GM19395 (cell line): ENCODE results near the gene RHPN2.

ENCODE experiments used
- ATAC-seq: cut with Tn5 transposase; IDR thresholded peaks from one replicate; pipeline ENCODE4 v1.9.1; 2021; ENCODE audit warnings: mild to moderate bottlenecking, moderate library complexity; ENCODE audit not compliant: unreplicated experiment

The RHPN2 gene

DNA sequence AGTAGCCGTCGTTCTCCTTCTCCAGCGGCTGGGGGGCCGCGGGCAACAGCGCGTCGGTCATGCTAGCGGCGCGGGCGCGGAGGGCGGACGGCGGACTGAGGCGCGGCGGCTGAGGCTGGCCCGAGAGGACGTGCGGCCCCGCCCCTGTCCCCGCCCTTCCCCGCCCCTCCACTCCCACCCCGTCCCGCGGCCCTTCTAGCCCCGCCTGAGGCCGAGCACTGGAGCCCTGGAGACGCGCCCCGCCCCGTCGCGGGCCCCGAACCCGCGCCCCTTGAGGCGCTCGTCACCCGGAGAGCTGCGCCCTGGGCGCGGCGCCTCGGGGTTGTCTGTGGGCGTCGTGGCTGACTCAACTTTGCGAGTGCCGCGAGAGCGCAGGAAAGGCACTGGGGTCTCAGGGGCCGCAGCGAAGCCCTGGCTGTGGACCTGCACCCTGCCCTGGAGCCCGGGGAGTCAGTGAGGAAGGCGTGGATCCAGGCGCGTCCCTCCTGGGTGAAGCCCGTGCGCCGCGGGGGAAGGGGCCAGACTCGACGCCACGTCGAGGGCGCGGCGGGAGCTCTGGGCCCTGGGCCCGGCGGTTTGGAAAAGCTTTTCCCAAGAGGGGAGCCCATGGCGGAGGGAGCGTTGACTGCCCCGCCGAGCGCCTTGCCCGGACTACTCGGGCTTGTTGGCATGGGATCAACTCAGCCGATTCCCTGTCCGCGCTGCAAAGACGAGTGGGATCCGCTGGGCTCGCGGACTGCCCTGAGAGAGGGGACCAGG is at the start of gene RHPN2:
Gene RHPN2 (minus strand): TSS at position 97 of the 759 bp plus-strand sequence. CDS start 36 bp downstream, at position 61.
- peak; percentile 67 for ATAC-seq

- ATAC-seq, result no peak
Measured at GRCh38 chr19:33114312-33114711, 49.6 kb upstream of the RHPN2 start.

DNA sequence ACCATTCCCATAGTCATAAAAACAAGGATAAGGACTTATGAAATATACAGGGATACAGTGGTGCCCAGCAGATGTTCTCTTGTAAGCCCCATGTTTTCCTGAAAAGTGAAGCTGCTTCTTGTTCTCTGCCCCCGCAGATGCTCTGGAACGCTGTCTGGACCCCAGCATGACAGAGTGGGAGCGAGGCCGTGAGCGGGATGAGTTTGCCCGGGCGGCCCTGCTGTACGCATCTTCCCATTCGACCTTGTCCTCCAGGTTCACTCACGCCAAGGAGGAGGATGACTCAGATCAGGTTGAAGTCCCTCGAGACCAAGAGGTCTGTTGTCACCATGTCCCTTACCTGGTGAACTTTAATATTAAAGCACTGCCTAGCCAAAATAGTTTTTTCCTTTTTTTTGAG is 46.9 kb upstream of the RHPN2 start:
- no peak for ATAC-seq

DNA sequence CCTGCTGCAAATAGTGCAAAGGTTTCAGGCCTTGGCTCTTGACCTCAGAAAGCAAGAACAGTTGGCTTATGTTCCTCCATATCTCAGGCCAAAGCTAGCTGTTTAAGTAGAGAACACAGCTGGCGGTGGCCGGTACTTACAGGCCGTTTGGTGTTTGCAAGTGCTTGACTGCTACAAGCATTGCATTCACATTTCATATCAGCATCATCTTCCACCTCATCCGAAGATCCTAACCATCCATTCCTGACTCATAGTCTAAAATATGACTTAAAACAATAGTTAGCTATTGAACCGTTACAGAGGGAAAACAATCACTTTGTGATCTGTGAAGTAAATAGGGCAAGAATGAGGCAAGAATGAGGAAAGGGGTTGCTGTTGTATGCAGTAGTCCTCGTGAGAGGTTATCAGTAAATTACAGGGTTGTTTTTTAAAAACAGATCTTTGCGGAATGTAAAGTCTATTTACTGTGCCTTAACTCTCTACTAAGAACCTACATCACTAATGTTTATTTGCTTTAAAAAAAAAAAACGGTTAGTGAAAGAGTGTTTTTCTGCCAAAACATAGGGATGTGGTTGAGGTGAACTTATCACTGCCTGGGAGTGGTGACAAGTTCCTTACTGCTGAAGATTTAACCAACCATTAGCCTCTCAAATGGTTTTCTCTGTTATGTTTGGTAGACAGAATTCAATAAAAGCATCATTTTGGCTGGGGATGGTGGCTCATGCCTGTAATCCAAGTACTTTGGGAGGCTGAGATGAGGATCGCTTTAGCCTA is 45.6 kb upstream of the RHPN2 start:
- ATAC-seq, result no peak

- ATAC-seq, result no peak
Measured at GRCh38 chr19:33108161-33108560, 43.5 kb upstream of the RHPN2 start.

GRCh38 chr19:33102893-33103292 is 38.2 kb upstream of the RHPN2 start:
- ATAC-seq, result no peak

DNA sequence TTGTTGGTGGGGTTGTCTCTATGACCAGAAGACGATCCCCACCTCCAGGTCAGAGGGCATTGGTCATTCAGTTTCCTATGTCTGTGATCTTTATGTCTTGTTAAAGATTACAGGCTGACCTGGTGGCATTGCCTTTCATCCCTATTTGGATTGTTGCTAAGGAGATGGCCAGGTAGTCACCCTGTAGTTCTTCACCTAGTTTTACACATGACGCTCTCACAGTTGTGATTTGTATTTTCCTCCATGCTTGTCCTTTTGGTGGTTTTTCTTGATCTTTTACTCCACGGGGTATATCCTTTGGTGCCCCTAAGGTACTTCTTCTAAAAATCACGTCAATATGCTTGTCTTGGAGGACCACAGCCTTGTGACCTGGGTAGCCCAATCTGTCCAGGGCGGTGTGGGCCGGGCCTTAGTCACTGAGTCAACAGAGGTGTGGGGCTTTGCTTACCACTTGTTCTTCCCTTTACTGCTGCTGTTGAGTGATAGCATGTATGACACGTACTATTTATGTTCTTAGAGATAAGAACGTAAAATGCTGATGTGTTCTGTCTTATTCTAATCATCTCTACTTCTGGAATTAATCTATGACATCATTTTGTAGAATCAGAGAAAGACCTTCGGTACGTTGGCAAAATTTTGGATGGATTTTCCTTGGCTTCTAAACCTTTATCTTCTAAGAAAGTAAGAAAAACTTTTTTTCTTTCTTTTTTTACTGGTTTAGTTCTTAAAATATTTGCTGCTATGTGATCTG is 36.4 kb upstream of the RHPN2 start:
- no peak for ATAC-seq

- no peak for ATAC-seq
Measured at GRCh38 chr19:33098055-33098534, 33.4 kb upstream of the RHPN2 start.

DNA sequence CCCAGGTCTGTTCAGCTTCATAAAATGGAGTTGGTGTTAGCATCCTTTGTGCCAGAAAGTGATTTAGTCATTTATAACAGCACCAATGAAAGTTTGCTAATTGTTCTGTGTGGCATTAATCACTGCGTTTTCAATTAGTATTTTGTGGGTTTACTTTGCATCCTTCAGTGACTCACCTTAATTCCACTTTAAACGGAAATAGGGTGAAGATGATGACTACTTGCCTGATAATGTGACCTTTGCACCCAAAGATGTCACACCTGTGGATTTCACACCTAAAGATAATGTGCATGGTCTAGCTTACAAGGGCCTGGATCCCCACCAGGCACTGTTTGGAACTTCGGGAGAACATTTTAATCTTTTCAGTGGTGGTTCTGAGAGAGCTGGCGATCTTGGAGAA is 31.3 kb upstream of the RHPN2 start:
- no peak for ATAC-seq

GRCh38 chr19:33094436-33095067 is 29.9 kb upstream of the RHPN2 start:
- ATAC-seq, result no peak

GRCh38 chr19:33093420-33094210 is 28.9 kb upstream of the RHPN2 start:
- no peak for ATAC-seq

GRCh38 chr19:33090179-33090578 is 25.5 kb upstream of the RHPN2 start:
- ATAC-seq, result no peak

DNA sequence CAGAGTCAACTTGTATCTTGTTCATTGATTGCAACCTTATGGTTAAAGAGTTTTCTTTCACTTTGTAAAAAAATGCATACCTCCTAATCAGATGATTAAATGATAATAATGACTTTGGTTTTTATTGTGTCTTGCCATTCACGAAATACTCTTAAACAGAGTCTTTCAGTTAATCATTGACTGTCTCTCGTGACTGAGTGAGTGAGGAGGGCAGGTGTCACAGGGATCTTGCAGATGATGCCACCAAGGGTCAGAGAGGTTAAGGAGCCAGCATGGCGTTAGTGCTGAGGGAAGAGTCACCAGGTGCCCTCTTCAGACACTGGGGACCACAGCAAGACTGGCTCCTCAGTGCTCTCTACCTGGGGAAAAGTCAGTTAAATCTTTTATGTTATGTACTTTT is 24.3 kb upstream of the RHPN2 start:
- no peak for ATAC-seq

- no peak for ATAC-seq
Measured at GRCh38 chr19:33086955-33087354, 22.3 kb upstream of the RHPN2 start.

DNA sequence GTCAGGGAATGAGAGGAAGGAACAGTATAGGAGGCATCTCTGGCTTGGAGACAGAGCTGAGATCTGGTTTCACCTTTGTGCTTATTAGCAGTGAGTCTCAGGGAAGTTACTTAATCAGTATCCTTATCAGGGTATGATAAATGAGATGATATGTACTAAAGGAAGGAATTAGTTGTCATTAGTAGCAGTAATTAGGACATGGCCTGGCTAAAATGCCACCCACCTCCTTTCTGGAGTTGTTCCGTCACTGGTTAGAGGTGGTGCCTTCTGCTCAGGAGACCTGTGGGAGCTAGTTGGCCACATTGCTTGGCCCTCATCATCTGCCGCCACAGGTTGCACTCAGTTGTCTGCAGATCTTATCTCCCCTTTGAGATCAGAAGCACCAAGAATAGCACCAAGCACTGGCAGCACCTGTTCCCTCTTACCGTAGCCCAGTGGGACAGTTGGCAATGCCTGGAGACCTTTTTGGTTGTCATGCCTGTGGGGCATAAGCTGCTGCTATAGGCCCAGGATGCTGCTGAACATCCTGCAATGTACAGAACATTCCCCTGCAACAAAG is 21.0 kb upstream of the RHPN2 start:
- ATAC-seq, result no peak

DNA sequence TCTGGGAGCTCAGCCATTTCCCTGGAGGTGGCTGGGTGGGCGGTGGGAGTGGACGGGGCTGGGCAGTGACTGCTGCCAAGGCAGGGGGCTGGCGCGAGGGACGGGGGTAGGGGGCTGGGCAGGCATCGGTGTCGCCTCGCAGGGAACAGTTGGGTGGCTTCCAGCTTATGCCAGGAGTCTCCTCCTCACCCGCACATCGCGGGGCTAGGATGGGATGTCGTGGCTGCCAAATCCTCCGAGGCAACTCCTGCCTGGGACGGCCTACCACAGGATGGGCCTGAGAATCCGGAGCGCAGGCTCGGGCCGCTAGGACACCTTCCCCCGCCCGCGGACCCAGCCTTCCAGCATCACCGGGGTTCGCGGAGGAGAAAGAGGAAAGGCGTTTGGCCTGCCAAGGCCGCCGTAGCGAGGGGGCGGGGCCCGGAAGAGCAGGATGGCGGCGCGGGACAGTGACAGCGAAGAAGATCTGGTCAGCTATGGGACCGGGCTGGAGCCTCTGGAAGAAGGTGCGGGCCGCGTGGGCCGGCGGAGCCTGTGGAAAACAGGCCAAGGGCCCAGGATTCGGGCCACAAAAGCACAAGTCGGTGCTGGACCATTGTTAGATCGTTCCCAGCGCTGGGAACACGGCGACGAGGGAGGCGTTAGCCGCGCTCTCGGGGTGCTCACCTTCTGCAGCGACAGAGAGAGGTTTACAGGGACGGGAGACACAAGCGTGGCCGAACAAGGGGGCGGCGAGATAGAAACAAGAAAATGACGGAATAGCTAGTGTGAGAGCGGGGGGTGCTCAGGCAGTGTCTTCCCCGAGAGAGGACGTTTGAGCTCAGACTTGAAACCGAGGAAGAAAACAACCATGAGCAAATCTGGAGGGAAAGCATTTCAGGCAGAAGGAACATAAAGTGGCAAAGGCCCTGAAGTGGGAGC is 16.3 kb upstream of the RHPN2 start, which contains the start of gene GPATCH1:
Gene GPATCH1 (plus strand): TSS at position 421 of the 921 bp plus-strand sequence. CDS start 13 bp downstream, at position 434.
- peak; percentile 89 for ATAC-seq

- no peak for ATAC-seq
Measured at GRCh38 chr19:33075519-33075918, 10.8 kb upstream of the RHPN2 start.

GRCh38 chr19:33071887-33072286 is 7.2 kb upstream of the RHPN2 start:
- no peak for ATAC-seq

GRCh38 chr19:33067121-33067520 is 2.4 kb upstream of the RHPN2 start:
- no peak for ATAC-seq
